IMR-90 (cell line): ENCODE measurements around the gene RNF212.

Experiments used
- FOS ChIP-seq: fragments of 150-350 bp; IDR thresholded peaks from 2 replicates; pipeline ENCODE4 v1.6.1; 2016; ENCODE audit warnings: low read depth, low read length
- MAZ ChIP-seq: IDR thresholded peaks from 2 replicates; pipeline ENCODE4 v1.6.1; 2012; ENCODE audit warnings: low read depth, mild to moderate bottlenecking, low read length, improper control_type of control experiment, moderate library complexity, borderline replicate concordance
- POLR2A ChIP-seq: IDR thresholded peaks from 2 replicates; pipeline ENCODE4 v1.6.1; 2012; ENCODE audit warnings: mild to moderate bottlenecking, low read depth, low read length
- RAD21 ChIP-seq: IDR thresholded peaks from 2 replicates; pipeline ENCODE4 v1.6.1; 2012; ENCODE audit warnings: low read length, improper control_type of control experiment
- RFX5 ChIP-seq: IDR thresholded peaks from 2 replicates; pipeline ENCODE4 v1.8.0; 2012; ENCODE audit warnings: low read depth, mild to moderate bottlenecking, low read length, moderate library complexity
- SMC3 ChIP-seq: fragments of 150-350 bp; IDR thresholded peaks from 2 replicates; pipeline ENCODE4 v1.6.1; 2016; ENCODE audit warnings: low read depth, mild to moderate bottlenecking, antibody characterized with exemption, low read length, moderate library complexity
- TF ChIP-seq, protein P1 (sequence below): conservative IDR thresholded peaks from 2 replicates; pipeline ENCODE4 v1.5.1; 2012; ENCODE audit warnings: mild to moderate bottlenecking, low read depth, low read length, improper control_type of control experiment

DNA sequence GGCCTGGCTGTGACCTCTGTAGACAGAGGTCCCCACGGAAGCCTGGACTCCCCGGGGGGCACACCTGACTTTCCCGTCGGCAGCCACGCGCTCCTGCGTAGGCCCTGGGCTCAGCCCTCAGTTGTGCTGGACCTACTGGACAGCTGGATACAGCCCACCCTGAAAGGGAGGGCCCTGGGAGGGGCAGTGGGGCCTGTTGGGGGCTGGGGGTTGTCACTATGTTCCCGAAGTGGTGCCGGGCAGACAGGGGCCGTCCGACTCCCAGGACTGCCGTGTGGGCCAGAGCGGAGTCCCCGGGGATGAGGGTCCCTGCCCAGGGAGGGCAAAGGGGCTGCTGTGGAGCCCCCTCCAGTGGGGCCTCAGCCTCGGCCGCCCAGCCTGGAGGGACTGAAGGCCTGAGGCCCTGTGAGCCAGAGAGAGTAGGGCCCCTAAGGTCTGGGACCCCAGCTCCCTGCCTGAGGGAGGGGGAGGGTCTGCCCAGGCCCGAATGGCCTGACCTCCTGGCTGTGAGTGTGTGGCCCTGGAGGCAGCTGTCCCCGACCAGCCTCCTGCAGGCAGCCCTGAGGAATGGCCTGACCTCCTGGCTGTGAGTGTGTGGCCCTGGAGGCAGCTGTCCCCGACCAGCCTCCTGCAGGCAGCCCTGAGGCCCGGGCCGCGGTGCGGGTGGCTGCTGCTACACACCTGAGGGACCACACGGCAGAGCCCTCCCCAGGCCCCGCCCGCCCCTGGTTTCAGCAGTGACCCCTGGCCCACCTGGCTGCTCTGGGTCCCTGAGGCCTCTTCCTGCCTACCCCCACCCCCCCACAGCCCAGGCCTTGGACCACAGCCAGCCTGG lies 76.2 kb downstream of the RNF212 start:
- TF ChIP-seq FOS = no peak
- TF ChIP-seq MAZ = no peak
- TF ChIP-seq POLR2A = no peak
- TF ChIP-seq RFX5 = no peak
- TF ChIP-seq, protein P1, sequence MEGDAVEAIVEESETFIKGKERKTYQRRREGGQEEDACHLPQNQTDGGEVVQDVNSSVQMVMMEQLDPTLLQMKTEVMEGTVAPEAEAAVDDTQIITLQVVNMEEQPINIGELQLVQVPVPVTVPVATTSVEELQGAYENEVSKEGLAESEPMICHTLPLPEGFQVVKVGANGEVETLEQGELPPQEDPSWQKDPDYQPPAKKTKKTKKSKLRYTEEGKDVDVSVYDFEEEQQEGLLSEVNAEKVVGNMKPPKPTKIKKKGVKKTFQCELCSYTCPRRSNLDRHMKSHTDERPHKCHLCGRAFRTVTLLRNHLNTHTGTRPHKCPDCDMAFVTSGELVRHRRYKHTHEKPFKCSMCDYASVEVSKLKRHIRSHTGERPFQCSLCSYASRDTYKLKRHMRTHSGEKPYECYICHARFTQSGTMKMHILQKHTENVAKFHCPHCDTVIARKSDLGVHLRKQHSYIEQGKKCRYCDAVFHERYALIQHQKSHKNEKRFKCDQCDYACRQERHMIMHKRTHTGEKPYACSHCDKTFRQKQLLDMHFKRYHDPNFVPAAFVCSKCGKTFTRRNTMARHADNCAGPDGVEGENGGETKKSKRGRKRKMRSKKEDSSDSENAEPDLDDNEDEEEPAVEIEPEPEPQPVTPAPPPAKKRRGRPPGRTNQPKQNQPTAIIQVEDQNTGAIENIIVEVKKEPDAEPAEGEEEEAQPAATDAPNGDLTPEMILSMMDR = no peak
- TF ChIP-seq SMC3 = no peak
- no peak for TF ChIP-seq RAD21
